Keratinocyte (primary cell): ENCODE measurements around the gene HTR3C. TPM values are rescaled to one million over a fixed set of nuclear protein-coding genes. Genes with fewer than 3 reads are reported as not detected.

Experiments used
- DNase-seq: peaks from one replicate; pipeline ENCODE4 v3.0.0-alpha.2; 2011; ENCODE audit warnings: low read depth, missing footprints, low spot score
- FAIRE-seq: peaks from 2 replicates; lab custom pipeline; 2011; peaks lifted over from hg19 to GRCh38; lab: Jason Lieb, UNC
- H2AFZ ChIP-seq: 2 replicates; pipeline ENCODE4 v1.6.0; 2012; ENCODE audit warnings: low read length, control low read depth, inconsistent platforms; ENCODE audit not compliant: control insufficient read depth
- H3K27ac ChIP-seq: 2 replicates; pipeline ENCODE4 v1.5.1; 2011; ENCODE audit warnings: low read length; ENCODE audit not compliant: control insufficient read depth, insufficient read depth
- H3K27me3 ChIP-seq: 3 replicates; pipeline ENCODE4 v1.6.0; 2011; ENCODE audit warnings: low read length; ENCODE audit not compliant: control insufficient read depth, insufficient read depth; ENCODE audit errors: extremely low read depth
- H3K36me3 ChIP-seq, 2 experiments: 2 replicates in 1 of 2; 3 replicates in 1 of 2; pipeline ENCODE4 v1.5.1; 2011; ENCODE audit warnings: low read length in 2 of 2, mild to moderate bottlenecking in 1 of 2; ENCODE audit not compliant: control insufficient read depth in 2 of 2, insufficient read depth in 2 of 2; ENCODE audit errors: extremely low read depth in 1 of 2
- H3K4me1 ChIP-seq: 3 replicates; pipeline ENCODE4 v1.5.1; 2011; ENCODE audit warnings: low read length; ENCODE audit not compliant: control insufficient read depth, insufficient read depth; ENCODE audit errors: extremely low read depth
- H3K4me2 ChIP-seq: 3 replicates; pipeline ENCODE4 v1.6.0; 2011; ENCODE audit warnings: low read depth, low read length; ENCODE audit not compliant: control insufficient read depth, insufficient read depth; ENCODE audit errors: extremely low read depth
- H3K4me3 ChIP-seq, 3 experiments: fragments of 200-600 bp in 1 of 3; sonication (generic) in 1 of 3; 2 replicates in 2 of 3; 3 replicates in 1 of 3; pipeline ENCODE4 v1.5.1; 2011 to 2016; ENCODE audit warnings: low read length in 3 of 3, mild to moderate bottlenecking in 3 of 3, control low read depth in 2 of 3, inconsistent platforms in 1 of 3, low read depth in 1 of 3, mixed read lengths in 1 of 3, mixed run types in 1 of 3, moderate library complexity in 1 of 3; ENCODE audit not compliant: control insufficient read depth in 2 of 3, insufficient read depth in 2 of 3; ENCODE audit errors: extremely low read depth in 1 of 3
- H3K79me2 ChIP-seq: 2 replicates; pipeline ENCODE4 v1.6.0; 2012; ENCODE audit warnings: low read length; ENCODE audit not compliant: control insufficient read depth, insufficient read depth
- H3K9ac ChIP-seq: 3 replicates; pipeline ENCODE4 v1.6.0; 2011; ENCODE audit warnings: low read length; ENCODE audit not compliant: control insufficient read depth, insufficient read depth; ENCODE audit errors: extremely low read depth
- H3K9me1 ChIP-seq: 3 replicates; pipeline ENCODE4 v1.6.0; 2011; ENCODE audit warnings: low read length; ENCODE audit not compliant: control insufficient read depth, insufficient read depth; ENCODE audit errors: extremely low read depth
- H3K9me3 ChIP-seq: 2 replicates; pipeline ENCODE4 v1.5.1; 2012; ENCODE audit warnings: low read depth, low read length; ENCODE audit not compliant: control insufficient read depth
- H4K20me1 ChIP-seq: 3 replicates; pipeline ENCODE4 v1.6.0; 2011; ENCODE audit warnings: low read length; ENCODE audit not compliant: control insufficient read depth, insufficient read depth; ENCODE audit errors: extremely low read depth
- EZH2 ChIP-seq: IDR thresholded peaks from one replicate; pipeline ENCODE4 v1.6.1; 2012; ENCODE audit warnings: inconsistent platforms, mild to moderate bottlenecking, low read length, moderate library complexity
- dilution Hi-C: fragments of 300-500 bp; cut with MboI; formaldehyde crosslinking; loops from one replicate; pipeline ENCODE4 v1.7.0; 2020; ENCODE audit warnings: low sequenced_read_pairs; ENCODE audit not compliant: extremely low pct_ligation_motif_present
- polyA plus RNA-seq, 5 experiments: library from polyadenylated mRNA; depleted of rRNA in 3 of 5; stranded (reverse) in 3 of 5; stranded (forward) in 1 of 5; unstranded in 1 of 5; fragments of >200 nt; gene quantifications; 1 replicate in 1 of 5; 2 replicates in 3 of 5; 3 replicates in 1 of 5; pipeline versions ENCODE4 v1.2.1 to v1.2.3, GENCODE V29; 2011 to 2012; ENCODE audit warnings: missing spikeins in 2 of 5, low read depth in 1 of 5, low replicate concordance in 1 of 5
- TF ChIP-seq, protein P1 (sequence below), 3 experiments: IDR thresholded peaks in 1 of 3; conservative IDR thresholded peaks in 1 of 3; optimal IDR thresholded peaks in 1 of 3; 2 replicates in 2 of 3; 3 replicates in 1 of 3; pipeline versions ENCODE3 to v1.5.1; 2011; ENCODE audit warnings: low read length in 3 of 3, mild to moderate bottlenecking in 3 of 3, moderate library complexity in 2 of 3, control low read depth in 1 of 3, inconsistent platforms in 1 of 3; ENCODE audit not compliant: insufficient read depth in 2 of 3; ENCODE audit errors: extremely low read depth in 1 of 3

The HTR3C gene
- polyA plus RNA-seq, 1 donor (not counting 4 experiments of a cell fraction or from before 2014, with no cell fraction given): not detected

DNA sequence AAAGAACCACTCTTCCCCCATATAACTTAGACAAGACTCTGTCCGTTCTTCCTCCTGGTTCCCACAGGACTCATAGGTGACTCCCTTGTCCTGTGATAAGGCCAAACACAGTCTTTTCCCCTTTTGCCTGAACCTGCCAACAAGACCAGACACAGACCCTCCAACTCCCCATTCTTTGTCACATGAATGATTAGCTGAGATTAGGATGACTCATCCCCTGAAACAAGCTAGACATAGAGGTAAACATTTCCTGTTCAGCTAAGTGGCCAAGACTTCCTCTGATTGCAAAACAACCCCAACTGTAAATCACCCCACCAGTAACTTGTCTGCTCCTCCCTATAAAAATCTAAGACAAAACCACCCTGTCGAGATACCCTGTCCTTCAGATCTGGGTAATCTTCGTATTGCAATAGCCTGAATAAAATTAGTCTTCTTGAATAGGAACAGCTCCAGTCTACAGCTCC, 32.6 kb downstream of the HTR3C start:
- Histone ChIP-seq H2AFZ (no peak overlapping the region), H3K27ac (peak overlapping the region; percentile 56), H3K4me1 (peaks cover 9% of the 10 kb centered on the region), H3K9me1 (no peaks in the 10 kb centered on the region), H3K36me3 (no peaks in the 10 kb centered on the region), H3K27me3 (no peaks in the 10 kb centered on the region), H3K79me2 (no peaks in the 10 kb centered on the region), H3K9me3 (peaks cover 2% of the 10 kb centered on the region), H4K20me1 (no peaks in the 10 kb centered on the region), H3K9ac (no peak overlapping the region), H3K4me2 (no peak overlapping the region), H3K4me3 (no peak overlapping the region)
- DNase-seq (peak; percentile 11), FAIRE-seq (peak; percentile 59)
- dilution Hi-C loops: no loop called here
- TF ChIP-seq, protein P1, sequence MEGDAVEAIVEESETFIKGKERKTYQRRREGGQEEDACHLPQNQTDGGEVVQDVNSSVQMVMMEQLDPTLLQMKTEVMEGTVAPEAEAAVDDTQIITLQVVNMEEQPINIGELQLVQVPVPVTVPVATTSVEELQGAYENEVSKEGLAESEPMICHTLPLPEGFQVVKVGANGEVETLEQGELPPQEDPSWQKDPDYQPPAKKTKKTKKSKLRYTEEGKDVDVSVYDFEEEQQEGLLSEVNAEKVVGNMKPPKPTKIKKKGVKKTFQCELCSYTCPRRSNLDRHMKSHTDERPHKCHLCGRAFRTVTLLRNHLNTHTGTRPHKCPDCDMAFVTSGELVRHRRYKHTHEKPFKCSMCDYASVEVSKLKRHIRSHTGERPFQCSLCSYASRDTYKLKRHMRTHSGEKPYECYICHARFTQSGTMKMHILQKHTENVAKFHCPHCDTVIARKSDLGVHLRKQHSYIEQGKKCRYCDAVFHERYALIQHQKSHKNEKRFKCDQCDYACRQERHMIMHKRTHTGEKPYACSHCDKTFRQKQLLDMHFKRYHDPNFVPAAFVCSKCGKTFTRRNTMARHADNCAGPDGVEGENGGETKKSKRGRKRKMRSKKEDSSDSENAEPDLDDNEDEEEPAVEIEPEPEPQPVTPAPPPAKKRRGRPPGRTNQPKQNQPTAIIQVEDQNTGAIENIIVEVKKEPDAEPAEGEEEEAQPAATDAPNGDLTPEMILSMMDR (optimal IDR thresholded peaks at IDR 0.05 in 1 of 3, IDR thresholded peaks at IDR 0.05 in 1 of 3, conservative IDR thresholded peaks at IDR 0.05 in 1 of 3; ENCODE audit: extremely low read depth in 1 of 3, insufficient read depth in 2 of 3, low read length in 3 of 3): no peak
- no peak for TF ChIP-seq EZH2

DNA sequence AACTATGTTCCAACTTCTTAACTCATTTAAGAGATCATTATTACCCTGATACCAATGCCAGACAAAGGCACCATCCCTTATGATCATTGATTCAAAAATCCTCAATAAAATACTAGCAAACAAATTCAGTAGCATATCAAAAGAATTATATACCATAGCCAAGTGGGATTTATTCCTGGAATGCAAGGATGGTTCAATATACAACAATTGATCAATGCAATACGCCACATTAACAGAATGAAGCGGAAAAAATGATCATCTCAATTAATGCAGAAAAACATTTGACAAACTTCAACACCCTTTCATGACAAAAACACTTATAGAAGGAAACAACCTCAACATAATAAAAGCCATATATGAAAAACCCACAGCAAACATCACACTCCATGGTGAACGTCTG, 39.4 kb downstream of the HTR3C start:
- Histone ChIP-seq H3K4me1 (no peaks in the 10 kb centered on the region), H3K36me3 (no peaks in the 10 kb centered on the region), H2AFZ (no peak overlapping the region), H3K9me3 (peaks cover 2% of the 10 kb centered on the region), H3K9me1 (no peaks in the 10 kb centered on the region), H3K4me3 (no peak overlapping the region), H3K79me2 (no peaks in the 10 kb centered on the region), H3K4me2 (no peak overlapping the region), H3K27me3 (no peaks in the 10 kb centered on the region), H3K9ac (no peak overlapping the region), H3K27ac (no peak overlapping the region), H4K20me1 (no peaks in the 10 kb centered on the region)
- TF ChIP-seq, protein P1 (optimal IDR thresholded peaks at IDR 0.05 in 1 of 3, IDR thresholded peaks at IDR 0.05 in 1 of 3, conservative IDR thresholded peaks at IDR 0.05 in 1 of 3; ENCODE audit: extremely low read depth in 1 of 3, insufficient read depth in 2 of 3, low read length in 3 of 3): no peak
- no peak for TF ChIP-seq EZH2
- dilution Hi-C loops: no loop called here
- DNase-seq (no peak), FAIRE-seq (no peak)
